SK-N-SH (cell line): ENCODE results near the gene GJD4. TPM values are rescaled to one million over a fixed set of nuclear protein-coding genes. Genes with fewer than 3 reads are reported as not detected.

Experiments
- CTCF ChIA-PET: fragments of 300-600, 350-600 bp; formaldehyde crosslinking; extraction: SDS; loops from one replicate; lab custom pipeline; 2021; lab: Yijun Ruan, JAX
- POLR2A ChIA-PET: fragments of 350-600 bp; sonication (Branson Sonifier 250); formaldehyde crosslinking; extraction: SDS; loops from one replicate; lab custom pipeline; 2020; ENCODE audit warnings: antibody characterized with exemption, inconsistent platforms; lab: Yijun Ruan, JAX
- DNase-seq: peaks from one replicate; pipeline ENCODE4 v3.0.0; 2012
- H2AFZ ChIP-seq: fragments of 200-600 bp; sonication (generic); 2 replicates; pipeline ENCODE4 v1.8.1; 2016; ENCODE audit warnings: antibody characterized with exemption, mild to moderate bottlenecking, low read depth
- H3F3A ChIP-seq: fragments of 200-600 bp; sonication (generic); replicated peaks from 2 replicates; pipeline ENCODE3; 2016; ENCODE audit warnings: antibody characterized with exemption, mild to moderate bottlenecking; ENCODE audit not compliant: insufficient read depth
- H3K27ac ChIP-seq, 2 experiments: fragments of 200-500 bp in 1 of 2; fragments of 200-600 bp in 1 of 2; sonication (Bioruptor generic) in 1 of 2; sonication (generic), shearing (Covaris generic) in 1 of 2; 2 replicates each; pipeline versions ENCODE4 v1.5.1 to v1.6.1; 2014 to 2016; ENCODE audit warnings: low read depth in 2 of 2, inconsistent platforms in 1 of 2, low read length in 1 of 2, mild to moderate bottlenecking in 1 of 2, mixed read lengths in 1 of 2
- H3K27me3 ChIP-seq: fragments of 200-600 bp; sonication (generic), shearing (Covaris generic); 2 replicates; pipeline ENCODE4 v1.6.1; 2016; ENCODE audit warnings: mixed run types; ENCODE audit not compliant: insufficient read depth
- H3K36me3 ChIP-seq, 2 experiments: fragments of 200-500 bp in 1 of 2; fragments of 200-600 bp in 1 of 2; sonication (Bioruptor generic) in 1 of 2; sonication (generic) in 1 of 2; replicated peaks in 1 of 2; 2 replicates each; pipeline versions ENCODE3 to v1.5.1; 2014 to 2016; ENCODE audit warnings: low read length in 1 of 2, mild to moderate bottlenecking in 1 of 2; ENCODE audit not compliant: insufficient read depth in 2 of 2, control insufficient read depth in 1 of 2
- H3K4me1 ChIP-seq, 2 experiments: fragments of 200-500 bp in 1 of 2; fragments of 200-600 bp in 1 of 2; sonication (Bioruptor generic) in 1 of 2; sonication (generic), shearing (Covaris generic) in 1 of 2; 2 replicates each; pipeline versions ENCODE4 v1.5.1 to v1.6.1; 2014 to 2016; ENCODE audit warnings: low read depth in 1 of 2, low read length in 1 of 2, mixed run types in 1 of 2; ENCODE audit not compliant: insufficient read depth in 2 of 2, control insufficient read depth in 1 of 2
- H3K4me2 ChIP-seq: fragments of 200-600 bp; sonication (generic), shearing (Covaris generic); 2 replicates; pipeline ENCODE4 v1.6.1; 2017; ENCODE audit warnings: mixed run types
- H3K4me3 ChIP-seq, 2 experiments: fragments of 200-500 bp in 1 of 2; fragments of 200-600 bp in 1 of 2; sonication (Bioruptor generic) in 1 of 2; sonication (generic), shearing (Covaris generic) in 1 of 2; 2 replicates each; pipeline versions ENCODE4 v1.5.1 to v1.8.1; 2014 to 2016; ENCODE audit warnings: low read depth in 2 of 2, inconsistent platforms in 1 of 2, low read length in 1 of 2, mild to moderate bottlenecking in 1 of 2, mixed read lengths in 1 of 2, moderate library complexity in 1 of 2
- H3K79me2 ChIP-seq: fragments of 200-600 bp; sonication (generic); 2 replicates; pipeline ENCODE4 v1.8.1; 2017; ENCODE audit warnings: mild to moderate bottlenecking; ENCODE audit not compliant: insufficient read depth
- H3K9ac ChIP-seq: fragments of 200-600 bp; sonication (generic); 2 replicates; pipeline ENCODE4 v1.6.1; 2017; ENCODE audit warnings: mixed run types
- H3K9me2 ChIP-seq: fragments of 200-600 bp; sonication (generic); 2 replicates; pipeline ENCODE4 v1.6.1; 2017; ENCODE audit warnings: mixed run types
- H3K9me3 ChIP-seq: fragments of 200-600 bp; sonication (generic); 2 replicates; pipeline ENCODE4 v1.6.1; 2017; ENCODE audit warnings: mixed run types, mild to moderate bottlenecking, moderate library complexity
- H4K20me1 ChIP-seq: fragments of 200-600 bp; sonication (generic); 2 replicates; pipeline ENCODE4 v1.6.1; 2017; ENCODE audit warnings: mild to moderate bottlenecking, mixed run types; ENCODE audit not compliant: insufficient read depth
- CHD2 ChIP-seq: fragments of 150-350 bp; IDR thresholded peaks from 2 replicates; pipeline ENCODE4 v1.6.1; 2018; ENCODE audit warnings: low read length; ENCODE audit not compliant: partially characterized antibody
- GATA2 ChIP-seq: sonication (generic); formaldehyde crosslinking; IDR thresholded peaks from 2 replicates; pipeline ENCODE4 v1.5.0; 2020; ENCODE audit warnings: mild to moderate bottlenecking, missing genetic modification reagents
- MXI1 ChIP-seq: IDR thresholded peaks from 2 replicates; pipeline ENCODE4 v1.6.1; 2012; ENCODE audit warnings: mild to moderate bottlenecking, low read depth, low read length, improper control_type of control experiment
- RAD21 ChIP-seq: IDR thresholded peaks from 2 replicates; pipeline ENCODE4 v1.6.1; 2012; ENCODE audit warnings: mild to moderate bottlenecking, low read length
- SMC3 ChIP-seq: IDR thresholded peaks from 2 replicates; pipeline ENCODE4 v1.6.1; 2012; ENCODE audit warnings: low read depth, low read length, improper control_type of control experiment
- TAF1 ChIP-seq: IDR thresholded peaks from 2 replicates; pipeline ENCODE4 v1.6.1; 2012; ENCODE audit warnings: low read depth, mild to moderate bottlenecking, low read length, moderate library complexity, borderline replicate concordance
- WGBS: methylation state at CpG from one replicate; pipeline ENCODE4 v1.1.6; 2017; ENCODE audit warnings: low lambda C conversion rate; 5-methylcytosine and 5-hydroxymethylcytosine counted together
- polyA plus RNA-seq, 3 experiments: library from polyadenylated mRNA; depleted of rRNA; stranded (reverse); fragments of >200 nt; gene quantifications; 2 replicates each; pipeline ENCODE4 v1.2.3, GENCODE V29; 2012
- TF ChIP-seq, protein P1 (sequence below): IDR thresholded peaks from 2 replicates; pipeline ENCODE4 v1.6.1; 2012; ENCODE audit warnings: mild to moderate bottlenecking, low read depth, low read length, moderate library complexity
- TF ChIP-seq, protein P2 (sequence below): IDR thresholded peaks from 2 replicates; pipeline ENCODE4 v1.4.0; 2012; ENCODE audit warnings: low read depth, borderline replicate concordance
- TF ChIP-seq, protein P3 (sequence below): fragments of 200-600 bp; sonication (generic); IDR thresholded peaks from 2 replicates; pipeline ENCODE4 v1.6.1; 2017; ENCODE audit warnings: antibody characterized with exemption, mild to moderate bottlenecking, moderate library complexity
- TF ChIP-seq, protein P4 (sequence below): IDR thresholded peaks from 2 replicates; pipeline ENCODE4; 2012

The GJD4 gene
- polyA plus RNA-seq, 1 of the 3 experiments (the other 2 are of a cell fraction), result not detected

DNA sequence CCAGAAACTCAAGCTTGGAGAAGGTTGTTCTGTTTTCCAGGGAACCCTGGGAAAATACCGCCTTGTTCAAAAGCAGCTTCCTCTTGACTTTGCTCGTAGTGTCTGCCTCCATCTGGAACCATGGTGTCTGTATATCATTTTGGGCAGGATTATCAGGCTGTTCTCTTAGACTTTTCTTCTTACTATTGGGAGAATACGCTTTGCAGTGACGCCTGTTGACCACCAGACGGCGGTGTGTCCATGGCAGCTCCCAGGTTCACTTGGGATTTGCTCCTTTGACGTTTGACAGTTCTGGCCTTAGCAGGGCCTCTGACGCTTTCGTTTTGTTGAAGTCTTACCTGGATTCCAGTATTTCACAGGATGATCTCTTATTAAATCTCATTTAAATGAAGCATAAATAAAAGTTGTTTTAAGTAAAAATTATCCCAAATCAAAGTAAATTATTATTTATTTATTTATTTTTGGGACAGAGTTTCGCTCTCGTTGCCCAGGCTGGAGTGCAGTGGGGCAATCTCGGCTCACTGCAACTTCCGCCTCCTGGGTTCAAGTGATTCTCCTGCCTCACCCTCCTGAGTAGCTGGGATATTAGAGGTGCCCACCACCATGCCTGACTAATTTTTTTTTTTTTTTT, 41.8 kb upstream of the GJD4 start:
- no peaks in the 10 kb centered on the region for H3K9me3 ChIP-seq
- no peak overlapping the region for H3K4me2 ChIP-seq
- H3K9me2 ChIP-seq, result no peaks in the 10 kb centered on the region
- ChIA-PET CTCF (interaction anchor here (0.6 to 4.7 kb wide), 36 partner anchors 10 to 1317 kb away, joined by 3 to 68 read pairs (median 5); partner anchors contain the start of gene CREM), POLR2A (no interaction called here)
- peaks cover 5 to 12% of the 10 kb centered on the region in 2 experiments; a peak in 2 of 4 replicates for H3K4me1 ChIP-seq
- no peak overlapping the region for H2AFZ ChIP-seq
- peaks cover 3 to 29% of the 10 kb centered on the region in 2 experiments for H3K36me3 ChIP-seq
- WGBS, result 41% methylated on average over 13 of the region's 13 CpGs
- peaks cover 3% of the 10 kb centered on the region; the same call in 1 of the 2 replicates for H3K79me2 ChIP-seq
- H3K27me3 ChIP-seq, result no peaks in the 10 kb centered on the region
- no peak overlapping the region for H3K9ac ChIP-seq
- H3K4me3 ChIP-seq, result peak overlapping the region in 1 of 2 experiments; percentile 52; a peak in 1 of 4 replicates
- H4K20me1 ChIP-seq, result no peaks in the 10 kb centered on the region
- TF ChIP-seq RAD21 (peak; percentile 74), GATA2 (no peak), CHD2 (peak; percentile 16), TAF1 (no peak), SMC3 (peak; percentile 83), MXI1 (peak; percentile 45; the same call in 1 of the 2 replicates)
- TF ChIP-seq, protein P1, sequence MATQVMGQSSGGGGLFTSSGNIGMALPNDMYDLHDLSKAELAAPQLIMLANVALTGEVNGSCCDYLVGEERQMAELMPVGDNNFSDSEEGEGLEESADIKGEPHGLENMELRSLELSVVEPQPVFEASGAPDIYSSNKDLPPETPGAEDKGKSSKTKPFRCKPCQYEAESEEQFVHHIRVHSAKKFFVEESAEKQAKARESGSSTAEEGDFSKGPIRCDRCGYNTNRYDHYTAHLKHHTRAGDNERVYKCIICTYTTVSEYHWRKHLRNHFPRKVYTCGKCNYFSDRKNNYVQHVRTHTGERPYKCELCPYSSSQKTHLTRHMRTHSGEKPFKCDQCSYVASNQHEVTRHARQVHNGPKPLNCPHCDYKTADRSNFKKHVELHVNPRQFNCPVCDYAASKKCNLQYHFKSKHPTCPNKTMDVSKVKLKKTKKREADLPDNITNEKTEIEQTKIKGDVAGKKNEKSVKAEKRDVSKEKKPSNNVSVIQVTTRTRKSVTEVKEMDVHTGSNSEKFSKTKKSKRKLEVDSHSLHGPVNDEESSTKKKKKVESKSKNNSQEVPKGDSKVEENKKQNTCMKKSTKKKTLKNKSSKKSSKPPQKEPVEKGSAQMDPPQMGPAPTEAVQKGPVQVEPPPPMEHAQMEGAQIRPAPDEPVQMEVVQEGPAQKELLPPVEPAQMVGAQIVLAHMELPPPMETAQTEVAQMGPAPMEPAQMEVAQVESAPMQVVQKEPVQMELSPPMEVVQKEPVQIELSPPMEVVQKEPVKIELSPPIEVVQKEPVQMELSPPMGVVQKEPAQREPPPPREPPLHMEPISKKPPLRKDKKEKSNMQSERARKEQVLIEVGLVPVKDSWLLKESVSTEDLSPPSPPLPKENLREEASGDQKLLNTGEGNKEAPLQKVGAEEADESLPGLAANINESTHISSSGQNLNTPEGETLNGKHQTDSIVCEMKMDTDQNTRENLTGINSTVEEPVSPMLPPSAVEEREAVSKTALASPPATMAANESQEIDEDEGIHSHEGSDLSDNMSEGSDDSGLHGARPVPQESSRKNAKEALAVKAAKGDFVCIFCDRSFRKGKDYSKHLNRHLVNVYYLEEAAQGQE, result no peak
- TF ChIP-seq, protein P2, sequence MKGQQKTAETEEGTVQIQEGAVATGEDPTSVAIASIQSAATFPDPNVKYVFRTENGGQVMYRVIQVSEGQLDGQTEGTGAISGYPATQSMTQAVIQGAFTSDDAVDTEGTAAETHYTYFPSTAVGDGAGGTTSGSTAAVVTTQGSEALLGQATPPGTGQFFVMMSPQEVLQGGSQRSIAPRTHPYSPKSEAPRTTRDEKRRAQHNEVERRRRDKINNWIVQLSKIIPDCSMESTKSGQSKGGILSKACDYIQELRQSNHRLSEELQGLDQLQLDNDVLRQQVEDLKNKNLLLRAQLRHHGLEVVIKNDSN, result no peak
- TF ChIP-seq, protein P3, sequence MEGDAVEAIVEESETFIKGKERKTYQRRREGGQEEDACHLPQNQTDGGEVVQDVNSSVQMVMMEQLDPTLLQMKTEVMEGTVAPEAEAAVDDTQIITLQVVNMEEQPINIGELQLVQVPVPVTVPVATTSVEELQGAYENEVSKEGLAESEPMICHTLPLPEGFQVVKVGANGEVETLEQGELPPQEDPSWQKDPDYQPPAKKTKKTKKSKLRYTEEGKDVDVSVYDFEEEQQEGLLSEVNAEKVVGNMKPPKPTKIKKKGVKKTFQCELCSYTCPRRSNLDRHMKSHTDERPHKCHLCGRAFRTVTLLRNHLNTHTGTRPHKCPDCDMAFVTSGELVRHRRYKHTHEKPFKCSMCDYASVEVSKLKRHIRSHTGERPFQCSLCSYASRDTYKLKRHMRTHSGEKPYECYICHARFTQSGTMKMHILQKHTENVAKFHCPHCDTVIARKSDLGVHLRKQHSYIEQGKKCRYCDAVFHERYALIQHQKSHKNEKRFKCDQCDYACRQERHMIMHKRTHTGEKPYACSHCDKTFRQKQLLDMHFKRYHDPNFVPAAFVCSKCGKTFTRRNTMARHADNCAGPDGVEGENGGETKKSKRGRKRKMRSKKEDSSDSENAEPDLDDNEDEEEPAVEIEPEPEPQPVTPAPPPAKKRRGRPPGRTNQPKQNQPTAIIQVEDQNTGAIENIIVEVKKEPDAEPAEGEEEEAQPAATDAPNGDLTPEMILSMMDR, result peak; percentile 99
- TF ChIP-seq, protein P4, sequence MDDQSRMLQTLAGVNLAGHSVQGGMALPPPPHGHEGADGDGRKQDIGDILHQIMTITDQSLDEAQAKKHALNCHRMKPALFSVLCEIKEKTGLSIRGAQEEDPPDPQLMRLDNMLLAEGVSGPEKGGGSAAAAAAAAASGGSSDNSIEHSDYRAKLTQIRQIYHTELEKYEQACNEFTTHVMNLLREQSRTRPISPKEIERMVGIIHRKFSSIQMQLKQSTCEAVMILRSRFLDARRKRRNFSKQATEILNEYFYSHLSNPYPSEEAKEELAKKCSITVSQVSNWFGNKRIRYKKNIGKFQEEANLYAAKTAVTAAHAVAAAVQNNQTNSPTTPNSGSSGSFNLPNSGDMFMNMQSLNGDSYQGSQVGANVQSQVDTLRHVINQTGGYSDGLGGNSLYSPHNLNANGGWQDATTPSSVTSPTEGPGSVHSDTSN, result 0 out of 2 replicates have a peak, but pooled peaks have one; percentile 5
- DNase-seq, result peak; percentile 79
- no peaks in the 10 kb centered on the region for H3F3A ChIP-seq
- no peak overlapping the region for H3K27ac ChIP-seq
